GM18508 (cell line): ENCODE results near the gene MAGEF1.

Source experiments
- ATAC-seq: cut with Tn5 transposase; IDR thresholded peaks from one replicate; pipeline ENCODE4 v1.9.1; 2021; ENCODE audit warnings: moderate number of reproducible peaks; ENCODE audit not compliant: insufficient read depth, unreplicated experiment

Gene MAGEF1

DNA sequence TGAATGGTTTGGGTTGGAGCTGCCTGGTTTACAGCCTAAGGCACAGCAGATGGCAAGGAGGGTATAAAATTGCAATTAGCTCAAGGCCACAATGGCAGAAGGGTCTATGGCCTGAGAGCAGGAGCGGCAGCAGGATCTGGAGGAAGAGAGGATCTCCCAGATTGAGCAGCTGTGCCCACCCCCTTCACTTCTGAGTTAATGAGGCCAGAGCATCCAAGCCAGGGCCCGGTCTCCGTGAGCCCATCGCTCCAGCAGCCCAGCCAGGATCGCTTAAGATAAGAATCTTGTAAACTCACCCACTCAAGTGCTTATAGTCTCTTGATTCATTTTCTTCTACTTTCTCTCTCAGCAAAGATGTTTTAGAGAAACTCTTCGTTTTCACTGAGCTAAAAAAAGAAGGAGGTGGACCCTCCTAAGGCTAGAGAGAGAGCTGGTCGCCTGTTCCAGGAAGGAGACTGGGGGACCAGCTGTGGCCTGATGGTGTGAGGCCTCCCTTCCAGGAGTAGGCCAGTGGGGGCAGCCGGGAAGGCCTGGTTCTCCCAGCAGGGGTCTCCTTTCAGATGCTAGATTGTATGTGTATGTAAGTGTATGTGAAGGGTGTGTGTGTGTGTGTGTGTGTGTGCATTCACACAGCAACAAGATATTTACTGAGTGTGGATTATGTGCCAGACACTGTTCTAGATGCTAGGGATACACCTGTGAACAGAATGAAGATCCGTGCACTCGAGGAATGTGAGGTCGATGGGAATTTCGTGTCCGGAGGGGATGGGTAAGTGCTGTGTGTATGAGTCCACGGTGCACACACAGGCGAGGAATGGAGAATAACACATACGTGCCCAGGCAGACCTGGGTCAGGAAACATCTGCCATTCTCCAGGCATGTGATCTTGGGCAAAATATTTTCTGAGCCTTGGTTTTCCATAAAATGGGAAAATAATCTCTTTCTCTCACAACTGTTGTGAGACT is 18.6 kb downstream of the MAGEF1 start:
- no peak for ATAC-seq

- no peak for ATAC-seq
Observed at GRCh38 chr3:184691397-184692231, 20.2 kb downstream of the MAGEF1 start.

GRCh38 chr3:184690192-184690883 is 21.5 kb downstream of the MAGEF1 start:
- ATAC-seq: no peak

DNA sequence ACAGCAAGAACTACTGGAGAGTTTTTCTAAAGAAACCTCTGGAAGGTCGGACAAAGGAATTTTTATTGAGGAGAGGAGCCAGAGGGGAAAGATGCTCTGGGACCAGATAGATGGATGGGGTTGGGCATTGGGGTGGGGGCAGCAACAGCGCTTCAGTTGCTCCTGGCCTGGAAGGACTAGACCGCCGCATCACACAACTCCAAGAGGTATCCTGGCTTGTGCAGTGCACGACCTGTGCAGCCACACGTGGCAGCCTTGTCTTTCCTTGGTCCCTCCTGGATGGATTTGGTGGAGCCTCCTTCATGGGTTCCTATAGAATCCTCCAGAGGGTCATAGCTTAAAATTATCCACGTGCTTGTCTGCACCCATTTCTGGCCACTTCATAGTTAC is 23.0 kb downstream of the MAGEF1 start:
- ATAC-seq: no peak

DNA sequence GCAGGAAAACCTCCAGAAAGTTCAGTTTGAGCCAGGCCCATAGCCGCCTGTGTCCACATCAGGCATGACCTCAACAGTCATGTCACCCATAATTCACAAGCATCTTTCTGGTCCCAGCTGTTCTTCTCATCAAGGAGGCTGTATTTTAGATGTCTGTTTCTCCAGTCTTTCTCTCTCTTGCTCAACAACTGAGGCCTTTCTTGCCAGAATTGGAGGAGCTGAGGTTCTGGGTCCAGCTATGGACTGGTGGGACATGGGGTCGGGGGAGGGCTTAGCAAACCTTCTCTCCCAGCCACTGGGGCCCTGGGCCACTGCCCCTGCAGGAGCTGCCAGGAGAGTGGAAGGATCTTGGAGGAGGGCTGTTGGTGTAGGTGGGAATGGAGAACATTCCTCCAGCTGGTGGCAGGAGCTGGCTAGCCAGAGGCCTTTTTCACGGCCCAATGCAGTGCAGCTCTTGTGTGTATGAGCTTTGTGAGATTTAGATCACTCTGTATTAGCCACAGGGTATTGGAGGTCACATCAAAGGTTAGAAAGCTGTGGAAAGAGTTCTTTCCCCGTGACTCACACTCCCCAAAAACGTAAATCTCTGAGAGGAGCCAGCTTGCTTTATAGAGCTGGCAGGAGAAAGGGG is 23.5 kb downstream of the MAGEF1 start:
- no peak for ATAC-seq

GRCh38 chr3:184687363-184688015 is 24.4 kb downstream of the MAGEF1 start:
- no peak for ATAC-seq

- no peak for ATAC-seq
Observed at GRCh38 chr3:184685646-184686045, 26.2 kb downstream of the MAGEF1 start.

GRCh38 chr3:184685055-184685454 is 26.8 kb downstream of the MAGEF1 start:
- ATAC-seq: no peak

GRCh38 chr3:184683900-184684560 is 27.8 kb downstream of the MAGEF1 start:
- no peak for ATAC-seq

DNA sequence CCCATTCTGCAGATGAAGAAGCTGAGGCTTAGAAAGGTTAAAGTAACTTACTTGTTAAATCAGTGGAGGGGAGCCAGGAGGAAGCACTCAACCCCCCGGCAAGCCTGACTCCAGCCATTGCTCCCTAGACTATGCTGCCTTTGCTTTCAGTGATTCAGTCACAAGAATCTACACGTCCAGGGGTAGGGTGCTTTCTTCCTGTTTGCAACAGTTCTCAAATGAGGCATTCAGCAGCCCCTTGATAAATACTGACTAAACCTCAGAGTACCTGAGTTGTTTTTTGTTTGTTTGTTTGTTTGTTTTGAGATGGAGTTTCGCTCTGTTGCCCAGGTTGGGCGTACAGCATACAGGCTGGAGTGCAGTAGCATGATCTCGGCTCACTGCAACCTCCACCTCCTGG is 28.6 kb downstream of the MAGEF1 start:
- ATAC-seq: no peak

- no peak for ATAC-seq
Observed at GRCh38 chr3:184682671-184683070, 29.2 kb downstream of the MAGEF1 start.

GRCh38 chr3:184680385-184681345 is 31.2 kb downstream of the MAGEF1 start:
- no peak for ATAC-seq

DNA sequence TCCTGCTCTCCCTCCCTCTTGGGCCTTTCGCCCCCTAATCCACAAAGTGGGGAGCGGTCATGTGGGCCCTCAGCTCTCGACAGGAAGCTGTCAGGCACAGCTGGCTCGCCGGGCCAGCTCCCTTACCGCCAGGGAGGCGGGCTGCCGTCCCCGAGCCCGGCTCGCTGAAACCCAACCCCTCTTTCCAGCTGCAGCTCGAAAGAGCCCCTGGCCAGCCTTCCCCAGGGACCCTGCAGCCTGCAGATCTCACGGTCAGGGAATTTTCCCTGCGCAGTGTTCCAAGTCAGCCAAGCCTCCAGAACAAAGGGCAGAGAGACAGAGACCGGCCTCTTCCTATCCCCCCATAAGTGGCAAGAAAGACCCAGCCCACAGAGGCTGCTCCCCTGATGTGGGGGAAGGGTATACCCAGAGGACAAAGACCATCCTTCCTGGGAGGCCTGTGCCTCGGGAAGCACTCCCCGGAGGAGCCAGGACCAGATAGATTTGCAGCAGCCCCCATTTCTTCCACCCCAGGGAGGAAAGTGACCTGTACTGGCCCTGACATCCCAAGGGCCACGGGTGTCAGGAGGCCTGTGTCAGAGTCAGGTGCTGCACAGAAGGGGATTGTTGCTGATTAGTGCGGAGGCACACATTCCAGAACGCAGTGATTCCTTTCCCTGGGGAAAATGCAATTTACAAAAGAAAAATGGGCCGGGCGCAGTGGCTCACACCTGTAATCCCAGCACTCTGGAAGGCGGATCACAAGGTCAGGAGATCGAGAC is 32.6 kb downstream of the MAGEF1 start:
- ATAC-seq: no peak

GRCh38 chr3:184678317-184679055 is 33.4 kb downstream of the MAGEF1 start:
- ATAC-seq: no peak

DNA sequence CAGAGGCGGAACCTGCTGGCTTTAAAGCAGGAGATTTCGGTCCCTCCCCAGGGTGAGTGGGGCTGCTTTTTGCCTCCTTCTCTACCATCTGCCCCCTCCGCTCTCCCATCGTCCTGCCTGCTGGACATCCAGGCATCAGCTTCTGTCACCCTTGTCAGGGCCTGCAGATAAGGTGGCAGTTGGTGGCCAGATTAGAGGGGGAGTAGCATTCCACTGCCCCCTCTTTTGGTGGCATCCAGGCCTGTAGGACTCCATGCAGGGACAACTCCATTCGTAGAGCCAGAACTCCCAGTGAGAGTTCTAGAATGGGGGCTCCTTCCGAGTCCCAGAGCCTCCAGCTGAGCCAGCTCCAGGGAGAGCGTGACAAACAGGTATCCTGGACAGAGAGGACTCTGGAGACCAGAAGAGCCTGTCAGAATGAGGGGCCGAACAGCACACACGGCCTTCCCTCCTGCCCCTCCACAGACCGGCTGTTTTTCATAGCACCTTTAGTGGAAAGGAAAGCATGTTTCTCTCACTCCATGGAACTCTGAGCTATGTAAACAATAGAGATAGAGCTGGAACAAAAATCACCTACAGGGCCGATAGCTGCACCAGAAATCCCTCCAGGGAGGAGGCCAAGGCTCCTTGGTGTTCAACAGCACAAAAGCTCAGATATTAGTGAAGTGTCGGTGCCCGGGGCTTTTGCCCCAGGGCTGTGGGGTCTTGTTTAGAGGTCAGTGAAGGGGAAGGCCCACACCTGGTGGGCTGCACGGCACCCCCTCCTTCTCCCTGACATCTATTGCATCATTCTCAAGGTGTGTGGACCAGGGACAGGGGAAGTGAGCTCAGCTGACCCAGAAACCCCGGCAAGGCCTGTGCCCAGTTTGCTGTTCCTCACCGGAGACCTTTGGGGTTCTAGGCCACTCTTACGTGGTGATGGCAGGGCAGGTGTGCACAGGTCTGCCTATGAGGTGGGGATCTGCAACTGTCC is 34.2 kb downstream of the MAGEF1 start:
- ATAC-seq: no peak

DNA sequence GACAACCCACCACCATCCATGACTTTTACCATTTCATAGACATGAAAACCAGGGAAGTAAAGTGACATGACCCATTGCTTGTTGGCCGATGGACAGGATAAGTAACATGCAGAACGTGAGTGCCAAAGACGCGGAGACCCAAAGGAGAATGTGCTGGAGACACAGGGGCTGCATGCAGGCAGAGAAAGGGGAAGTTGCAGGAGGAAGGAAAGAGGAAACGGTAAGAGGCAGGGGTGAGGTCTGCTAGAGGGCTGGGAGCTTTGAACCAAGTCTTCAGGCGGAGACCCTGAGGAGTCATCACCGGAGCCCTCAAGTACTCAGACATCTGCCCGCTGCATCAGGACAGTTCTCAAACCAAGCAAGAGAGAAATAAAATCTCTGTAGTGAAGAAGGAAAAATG is 34.9 kb downstream of the MAGEF1 start:
- ATAC-seq: no peak
